T follicular helper cell (primary cell): ENCODE data around the gene RUVBL1.
A peak's percentile ranks its signal among the peaks of the same experiment; 100 is the strongest.

Experiments used
- DNase-seq: peaks from one replicate; pipeline ENCODE4 v3.0.0-alpha.2; 2020; ENCODE audit warnings: low read depth

Gene RUVBL1

DNA sequence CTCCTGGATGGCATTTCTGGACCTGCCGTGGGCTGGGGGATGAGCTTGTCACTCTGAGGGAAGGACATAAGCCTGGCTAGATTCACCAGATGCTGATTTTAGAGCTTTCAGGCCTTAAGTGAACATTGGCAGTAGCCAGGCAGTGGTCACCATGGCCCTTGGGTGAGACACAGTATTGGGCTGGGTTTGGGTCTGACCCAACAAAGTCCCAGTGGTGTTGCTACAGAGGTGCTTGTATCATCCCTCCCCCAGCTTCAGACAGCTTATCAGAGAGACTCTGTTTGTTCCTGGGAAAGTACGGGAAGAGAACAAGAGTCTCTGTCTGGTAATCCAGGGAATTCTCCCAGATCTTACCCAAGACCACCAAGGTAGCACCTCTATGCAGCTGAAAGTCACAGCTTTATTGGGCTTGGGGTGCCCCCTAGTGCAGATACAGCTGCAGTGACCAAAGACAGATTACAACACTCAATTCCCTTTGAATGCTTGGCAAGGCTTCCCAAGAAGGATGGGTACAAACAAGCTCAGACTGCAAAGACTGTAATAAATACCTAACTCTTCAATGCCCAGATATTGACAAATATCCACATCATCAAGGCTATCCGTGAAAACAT lies 9.8 kb upstream of the RUVBL1 start:
- peak; percentile 18 for DNase-seq

DNA sequence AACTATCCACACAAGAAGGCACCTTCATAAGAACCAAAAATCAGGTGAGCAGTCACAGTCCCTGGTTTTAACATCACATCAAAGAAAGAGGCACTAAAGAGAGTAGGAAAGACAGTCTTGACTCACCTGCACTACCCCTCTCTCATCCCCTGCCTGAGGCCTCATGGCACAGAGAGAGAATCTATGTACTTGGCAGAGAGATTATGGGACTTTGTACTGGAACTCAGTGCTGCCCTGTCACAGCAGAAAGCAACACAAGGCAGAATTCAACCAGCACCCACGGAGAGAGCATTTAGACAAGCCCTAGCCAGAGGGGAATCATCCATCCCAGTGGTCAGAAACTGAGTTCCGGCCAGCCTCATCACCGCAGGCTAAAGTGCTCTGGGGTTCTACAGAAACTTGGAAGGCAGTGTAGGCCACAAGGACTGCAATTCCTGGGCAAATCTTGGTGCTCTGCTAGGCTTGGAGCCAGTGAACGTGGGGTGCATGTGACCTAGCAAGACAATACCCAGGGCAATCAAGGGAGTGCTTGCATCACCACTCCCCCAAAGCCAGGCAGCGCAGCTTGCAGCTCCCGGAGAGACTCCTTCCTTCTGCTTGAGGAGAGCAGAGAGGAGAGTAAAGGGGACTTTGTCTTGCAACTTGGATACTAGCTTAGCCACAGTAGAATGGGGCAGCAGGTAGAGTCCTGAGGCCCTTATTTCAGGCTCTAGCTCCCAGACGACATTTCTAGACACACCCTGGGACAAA lies 8.5 kb upstream of the RUVBL1 start:
- DNase-seq = no peak

DNA sequence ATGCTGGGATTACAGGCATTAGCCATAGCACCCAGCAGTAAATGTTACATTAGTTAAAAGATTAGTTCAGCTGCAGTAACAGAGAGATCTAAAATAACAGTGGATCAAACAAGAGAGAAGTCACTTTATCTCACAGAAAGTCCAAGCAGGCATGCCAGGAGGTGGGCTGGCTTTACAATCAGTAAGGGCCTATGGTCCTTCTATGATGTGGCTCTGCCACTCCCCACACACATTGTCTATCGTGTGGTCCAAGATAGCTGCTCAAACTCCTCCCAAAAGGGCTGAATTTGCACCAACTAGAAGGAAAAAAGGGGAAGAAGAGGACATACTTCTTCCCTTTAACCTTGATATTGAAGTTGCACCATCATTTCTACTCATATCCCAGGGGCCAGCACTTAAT lies 4.6 kb upstream of the RUVBL1 start:
- no peak for DNase-seq

DNA sequence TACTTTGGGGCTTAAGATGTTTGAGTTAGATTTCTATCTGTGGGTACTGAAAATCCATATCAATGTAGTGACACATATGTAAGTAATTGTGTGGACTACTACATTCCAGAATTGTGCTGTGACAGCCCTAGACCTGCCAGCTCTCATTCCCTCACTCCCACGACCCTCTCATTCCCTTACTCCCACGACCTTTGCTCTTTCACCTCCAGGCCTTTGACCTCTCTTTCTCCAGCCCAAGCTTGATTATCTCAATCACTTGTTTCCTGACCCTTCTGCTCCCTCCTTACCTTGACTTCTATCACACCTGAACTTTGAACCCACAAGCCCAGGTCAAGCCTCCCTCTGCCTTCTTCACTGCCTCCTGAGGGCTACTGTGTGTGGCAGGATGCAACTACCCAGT lies 3.6 kb upstream of the RUVBL1 start:
- DNase-seq = no peak

DNA sequence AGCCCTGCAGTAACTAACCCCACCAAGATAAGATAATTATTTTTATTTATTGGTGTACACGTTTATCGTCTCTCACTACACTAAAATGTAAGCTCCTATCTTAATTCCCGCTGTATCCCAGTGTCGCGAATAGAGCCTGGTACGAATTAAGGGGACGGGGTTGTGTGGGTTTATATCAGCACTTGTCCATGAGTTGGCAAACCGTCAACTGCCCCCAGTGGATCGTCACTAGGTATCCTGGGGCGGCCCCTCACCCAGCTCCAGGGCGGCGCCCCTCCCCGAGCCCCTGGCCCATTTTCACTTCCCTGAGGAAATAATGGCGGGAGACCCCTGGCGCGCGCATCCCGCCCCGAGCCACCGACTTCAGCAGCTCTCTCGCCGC lies 465 bp downstream of the RUVBL1 start:
- no peak for DNase-seq

DNA sequence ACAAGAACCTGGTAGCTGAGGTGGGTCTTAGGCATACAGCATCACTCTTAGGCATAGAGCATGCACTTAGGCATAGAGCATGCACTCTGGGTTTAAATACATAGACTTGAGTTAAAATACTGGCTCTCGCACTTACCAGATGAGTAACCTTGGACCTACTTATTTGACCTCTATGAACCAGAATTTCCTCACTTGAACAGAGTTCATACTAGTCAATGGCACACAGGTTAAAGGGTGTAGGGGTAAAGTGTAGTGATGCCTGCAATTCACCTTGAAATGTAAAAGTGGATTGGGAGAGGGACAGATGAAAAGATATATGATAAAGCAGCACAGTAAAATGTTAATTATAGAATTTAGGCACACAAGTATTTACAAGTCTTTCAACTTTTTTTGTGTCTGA lies 1.6 kb downstream of the RUVBL1 start:
- no peak for DNase-seq

DNA sequence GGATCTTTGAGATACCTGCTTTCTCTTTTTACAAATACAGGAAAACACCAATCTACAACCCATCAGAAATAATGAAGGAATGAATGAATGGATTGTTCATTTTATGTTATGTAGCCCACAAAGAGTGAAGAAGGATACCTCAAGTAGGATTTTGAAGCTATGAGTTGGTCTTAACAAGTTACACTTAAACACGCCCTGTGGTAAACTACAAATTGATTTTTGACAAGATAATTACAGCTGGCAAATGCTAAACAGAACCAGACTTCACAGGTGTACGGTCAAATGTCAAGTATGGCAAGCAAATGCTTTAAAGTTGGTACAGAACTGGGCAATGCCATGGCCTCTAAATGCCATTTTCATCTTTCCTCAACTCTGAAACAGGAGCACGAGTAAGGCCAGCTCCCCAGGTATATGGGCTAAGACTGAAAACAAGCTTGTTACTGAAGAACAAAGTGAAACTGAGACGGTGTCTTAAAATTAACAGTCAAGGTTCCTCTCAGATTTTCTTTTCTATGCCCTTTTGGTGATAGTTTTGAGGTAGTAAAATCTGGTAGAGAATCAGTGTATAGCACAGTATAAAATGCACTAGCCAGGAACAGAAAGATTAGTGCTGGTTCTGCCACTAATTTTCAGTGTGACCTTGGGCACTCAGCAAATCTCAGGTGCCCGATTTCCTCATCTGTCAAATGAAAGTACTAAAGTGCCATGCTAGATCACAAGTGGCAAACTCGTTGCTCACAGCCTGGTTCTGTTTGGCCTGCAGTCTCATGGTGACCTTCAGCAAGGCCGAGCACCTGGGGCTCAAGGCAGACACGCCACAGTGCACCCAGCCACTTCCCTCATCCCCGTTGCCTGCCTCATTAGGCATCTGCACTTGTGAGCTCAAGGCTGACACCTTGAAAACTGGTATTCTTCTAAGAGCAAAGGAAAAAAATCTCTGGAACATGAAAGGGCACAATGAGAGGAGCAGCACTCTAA lies 9.5 kb downstream of the RUVBL1 start:
- DNase-seq = no peak

DNA sequence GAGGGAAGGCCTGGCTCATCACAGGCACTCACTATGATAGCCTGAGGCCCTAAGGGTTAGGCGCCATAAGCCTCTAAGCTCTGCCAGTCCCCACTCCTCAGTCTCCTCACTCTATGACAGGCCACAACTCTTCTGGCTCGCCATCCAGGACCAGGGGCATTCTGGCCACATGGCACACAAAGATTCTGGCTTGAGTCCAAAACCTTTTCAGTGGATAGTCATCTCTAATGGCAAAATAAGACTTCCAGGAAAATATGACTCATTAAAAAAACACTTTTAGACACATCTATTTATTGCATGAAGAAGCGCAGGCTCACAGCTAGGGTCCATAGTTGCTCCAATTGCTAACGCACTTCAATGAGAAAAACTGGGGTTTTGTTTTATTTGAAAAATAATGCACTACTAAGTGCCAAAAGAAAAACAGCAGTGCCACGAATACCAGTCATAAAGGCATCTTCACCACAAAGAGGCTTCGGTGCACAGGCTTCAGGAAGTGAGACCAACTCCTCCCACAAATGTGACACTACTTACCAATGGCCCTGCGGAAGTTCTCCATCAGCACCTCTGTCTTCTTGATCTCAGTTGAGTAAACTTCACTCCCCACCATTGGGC lies 11.1 kb downstream of the RUVBL1 start:
- peak; percentile 9 for DNase-seq

DNA sequence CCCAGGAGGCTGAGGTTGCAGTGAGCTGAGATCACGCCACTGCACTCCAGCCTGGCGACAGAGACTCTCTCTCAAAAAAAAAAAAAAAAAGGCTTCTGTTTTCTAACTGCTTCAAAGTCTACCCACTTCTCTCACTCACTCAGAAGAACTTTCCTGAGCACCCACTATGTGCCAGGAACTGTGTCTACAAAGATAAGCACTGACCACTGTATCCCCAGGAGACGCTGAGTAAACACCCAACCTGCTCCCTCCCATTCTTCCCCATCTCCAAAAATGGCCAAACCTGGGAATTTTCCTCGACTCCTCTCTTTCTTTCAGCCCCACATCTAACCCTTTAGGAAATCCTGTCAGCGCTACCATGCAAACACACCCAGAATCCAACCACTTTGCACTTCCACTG lies 12.5 kb downstream of the RUVBL1 start:
- no peak for DNase-seq

DNA sequence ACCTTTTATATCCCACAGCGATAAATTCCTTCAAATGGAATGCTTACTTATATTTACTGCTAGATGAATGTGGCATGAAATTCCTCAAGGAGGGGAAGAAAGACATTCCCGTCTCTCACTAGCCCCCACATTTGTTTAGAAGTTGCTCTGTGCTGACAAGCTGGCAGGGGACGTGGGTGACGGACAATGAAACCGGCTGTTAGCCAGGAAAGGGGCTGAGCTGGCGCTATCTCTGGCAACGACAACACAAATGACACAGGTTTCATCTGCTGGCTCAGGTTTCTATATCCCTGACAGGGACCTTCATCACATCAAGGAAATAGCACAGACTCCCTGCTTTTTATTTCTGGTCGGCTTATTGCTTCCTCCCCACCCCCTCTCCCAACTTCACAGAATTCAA lies 15.8 kb downstream of the RUVBL1 start:
- DNase-seq = no peak

DNA sequence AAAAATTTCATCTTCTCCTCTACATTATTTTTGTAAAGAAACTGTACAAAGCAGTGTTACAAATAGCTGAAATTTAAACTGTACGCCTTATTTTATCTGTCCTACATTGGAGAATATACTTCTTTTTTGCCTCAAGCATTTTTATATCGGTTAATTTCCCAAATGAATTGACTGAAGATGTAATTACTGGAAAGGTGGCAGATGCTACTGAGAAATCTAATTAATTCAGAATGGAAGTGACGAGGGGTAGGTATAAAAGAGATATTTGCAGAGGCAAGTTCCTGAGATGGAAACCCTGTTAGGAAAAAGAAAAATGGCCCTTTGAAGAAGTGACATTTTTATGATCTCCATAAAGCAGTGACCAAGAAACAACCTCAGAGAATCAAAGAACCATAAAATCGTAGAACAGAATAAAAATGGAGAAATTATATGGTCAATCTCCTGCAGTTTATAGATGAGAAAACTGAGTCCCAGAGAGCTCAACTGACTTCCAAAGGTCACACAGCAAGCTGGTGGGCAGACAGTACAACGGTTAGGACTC lies 20.4 kb downstream of the RUVBL1 start:
- no peak for DNase-seq

DNA sequence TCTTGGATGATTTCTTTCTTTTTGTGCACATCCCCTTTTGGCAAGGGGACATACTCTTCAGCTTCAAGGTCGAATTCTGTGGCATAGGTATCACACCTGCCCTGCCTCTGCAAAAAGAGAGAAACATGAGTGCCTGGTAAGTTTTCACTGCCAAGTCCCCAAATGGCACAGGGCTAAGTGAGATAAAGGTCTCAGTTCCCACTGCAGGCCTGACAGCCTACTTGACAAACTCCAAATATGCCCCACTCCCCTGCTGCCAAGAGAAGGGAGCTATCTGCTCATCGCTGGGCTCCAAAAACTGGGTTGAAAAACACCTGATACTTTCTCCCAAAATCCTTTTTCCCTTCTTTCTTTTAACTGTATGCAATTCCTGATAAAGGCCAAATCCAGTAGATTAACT lies 23.0 kb downstream of the RUVBL1 start:
- no peak for DNase-seq

DNA sequence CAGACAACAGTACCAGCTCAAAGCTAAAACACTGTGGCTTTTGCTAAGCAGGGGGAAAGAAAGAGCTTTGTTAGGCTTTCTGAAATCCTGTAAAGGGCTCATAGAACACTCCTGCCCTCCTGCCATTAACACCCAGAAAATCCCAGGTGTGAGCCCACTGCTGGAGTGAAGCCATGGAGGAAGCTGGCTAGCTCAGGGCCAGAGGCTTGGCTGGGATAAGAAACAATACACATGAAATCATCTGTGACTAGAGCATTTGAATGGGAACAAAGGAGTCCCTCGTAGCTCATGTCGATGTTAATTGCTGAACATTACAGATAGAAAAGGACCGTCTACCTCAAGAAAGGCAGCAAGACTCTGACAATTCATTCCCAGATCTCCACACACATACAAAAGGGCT lies 23.5 kb downstream of the RUVBL1 start:
- DNase-seq = no peak

DNA sequence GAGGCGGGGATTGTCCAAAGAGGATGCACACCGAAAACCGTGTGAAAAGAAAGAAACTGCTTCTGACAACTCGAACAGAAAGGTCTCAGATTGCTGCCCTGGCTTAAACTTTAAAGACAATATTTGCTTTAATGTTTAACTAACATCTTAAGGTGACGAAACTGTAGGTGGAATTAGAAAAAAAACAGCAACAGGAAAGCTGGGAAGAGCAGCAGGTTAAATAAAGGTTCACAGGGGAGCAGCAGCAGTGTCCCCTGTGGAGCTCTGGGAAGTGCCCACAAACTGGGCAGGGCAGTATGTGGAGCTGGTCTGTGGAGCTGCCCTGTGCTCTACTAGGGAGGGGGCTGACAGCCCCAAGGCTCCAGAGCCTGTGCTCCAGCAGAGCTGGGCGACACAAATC lies 25.4 kb downstream of the RUVBL1 start:
- no peak for DNase-seq

DNA sequence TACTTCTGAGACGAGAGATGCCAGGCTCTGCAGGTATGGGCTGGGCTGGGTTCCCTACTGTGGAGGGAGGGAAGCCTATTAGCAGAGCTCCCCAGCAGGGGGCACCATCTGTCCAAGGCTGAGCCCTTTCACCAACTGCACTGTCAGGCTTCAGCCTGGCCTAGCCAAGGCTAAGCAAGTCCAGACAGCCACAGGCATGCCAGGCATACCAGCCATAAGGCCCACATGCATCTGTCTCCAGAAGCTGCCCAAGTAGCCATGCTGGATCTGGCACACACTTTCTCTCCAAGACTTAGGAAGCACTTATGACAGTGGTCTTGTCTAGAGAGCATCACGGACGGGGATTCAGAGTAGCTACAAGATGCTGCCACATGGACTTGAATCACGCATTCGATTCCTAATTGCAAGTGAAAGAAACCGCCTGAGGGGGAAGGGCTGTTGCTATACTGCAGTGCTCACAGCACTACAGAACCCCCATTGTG lies 28.3 kb downstream of the RUVBL1 start:
- DNase-seq = peak; percentile 68

DNA sequence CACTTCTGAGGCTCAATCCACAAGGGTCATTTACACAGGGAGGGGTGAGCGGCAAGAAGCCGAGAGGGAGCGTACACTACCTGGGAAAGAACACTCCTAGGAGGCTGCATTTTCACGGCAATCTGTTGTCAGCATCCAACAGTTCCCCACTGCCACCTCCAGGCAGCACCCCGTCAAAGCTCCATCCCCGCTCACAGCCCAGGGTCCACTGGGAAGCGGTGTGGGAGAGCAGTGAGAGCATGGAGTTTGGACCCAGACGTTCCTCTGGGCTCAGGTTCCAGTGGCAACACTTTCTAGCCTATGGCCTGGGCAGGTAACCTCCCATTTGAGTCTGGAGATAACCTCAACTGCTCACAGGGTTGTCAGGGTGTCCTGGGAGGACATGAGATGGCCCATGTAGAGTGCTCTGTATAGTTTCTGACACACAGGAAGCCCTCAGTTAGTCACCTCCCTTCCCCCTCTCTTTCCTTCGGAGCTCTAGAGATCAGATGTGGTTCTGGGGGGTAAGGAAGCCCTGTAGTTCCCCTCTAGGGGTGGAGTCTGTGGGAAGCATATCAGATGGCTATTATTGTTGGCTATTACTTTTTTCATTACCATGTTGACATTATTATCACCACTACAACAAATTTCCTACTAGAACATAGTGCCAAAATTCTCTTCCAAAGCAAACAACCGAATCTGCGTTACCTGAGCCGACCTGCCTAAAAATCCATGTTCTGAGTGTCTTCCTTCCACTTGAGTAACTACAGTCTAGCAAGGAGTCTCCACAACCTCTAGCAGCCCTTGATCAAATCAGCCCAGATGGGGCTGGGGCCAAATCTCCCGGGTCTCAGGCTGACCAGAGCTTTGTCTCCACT lies 29.1 kb downstream of the RUVBL1 start:
- no peak for DNase-seq

DNA sequence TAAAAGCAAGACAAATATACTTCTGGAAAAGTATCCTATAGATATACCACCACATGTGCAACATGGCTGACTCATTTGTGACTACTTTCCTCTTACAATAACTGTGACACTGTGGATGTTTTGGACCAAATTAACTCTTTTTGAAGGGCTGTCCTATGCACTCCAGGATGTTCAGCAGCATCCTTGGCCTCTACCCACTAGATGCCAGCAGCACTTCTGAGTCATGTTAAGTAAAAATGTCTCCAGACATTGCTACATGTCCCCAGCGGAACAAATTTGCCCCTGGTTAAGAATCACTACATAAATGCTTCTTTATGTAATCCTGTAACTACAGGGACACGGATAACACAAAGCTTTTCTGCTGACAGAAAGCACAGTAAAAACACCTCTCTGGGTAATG lies 32.0 kb downstream of the RUVBL1 start:
- DNase-seq = no peak

DNA sequence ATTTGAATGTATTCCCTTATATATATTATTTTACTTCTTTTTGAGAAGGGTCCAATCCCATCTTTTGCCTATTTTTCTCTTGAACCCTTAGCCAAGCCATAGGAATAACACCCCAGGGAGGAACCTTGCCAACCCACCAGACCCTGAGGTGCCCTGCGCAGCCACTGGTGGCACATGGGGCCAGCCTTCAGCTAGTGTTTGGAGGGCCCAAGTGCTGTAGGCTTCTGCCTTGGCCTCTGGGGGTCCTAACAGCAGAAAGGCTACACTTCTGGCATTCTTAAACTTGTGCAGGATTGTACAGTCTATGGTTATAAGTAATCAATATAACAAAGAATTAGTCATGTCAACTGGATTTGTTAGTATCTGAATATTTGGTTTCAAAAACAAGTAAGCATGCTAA lies 34.5 kb downstream of the RUVBL1 start:
- DNase-seq = no peak

DNA sequence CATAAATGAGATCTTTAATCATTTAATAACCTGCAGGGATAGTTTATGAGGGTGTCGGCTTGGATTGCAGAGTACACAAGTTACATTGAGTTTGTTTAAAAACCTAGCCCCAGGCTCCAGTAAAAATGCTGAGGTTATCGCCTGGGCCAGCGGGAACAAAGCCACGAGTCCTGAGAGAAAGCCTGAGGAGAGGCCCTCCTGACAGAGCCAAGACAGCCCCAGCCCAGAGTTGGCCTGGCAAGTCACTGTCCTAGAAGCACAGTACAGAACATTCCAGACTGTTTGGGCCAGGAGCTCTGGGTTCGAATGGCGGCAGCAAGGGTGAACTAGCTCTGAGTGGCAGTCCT lies 39.0 kb downstream of the RUVBL1 start:
- no peak for DNase-seq

DNA sequence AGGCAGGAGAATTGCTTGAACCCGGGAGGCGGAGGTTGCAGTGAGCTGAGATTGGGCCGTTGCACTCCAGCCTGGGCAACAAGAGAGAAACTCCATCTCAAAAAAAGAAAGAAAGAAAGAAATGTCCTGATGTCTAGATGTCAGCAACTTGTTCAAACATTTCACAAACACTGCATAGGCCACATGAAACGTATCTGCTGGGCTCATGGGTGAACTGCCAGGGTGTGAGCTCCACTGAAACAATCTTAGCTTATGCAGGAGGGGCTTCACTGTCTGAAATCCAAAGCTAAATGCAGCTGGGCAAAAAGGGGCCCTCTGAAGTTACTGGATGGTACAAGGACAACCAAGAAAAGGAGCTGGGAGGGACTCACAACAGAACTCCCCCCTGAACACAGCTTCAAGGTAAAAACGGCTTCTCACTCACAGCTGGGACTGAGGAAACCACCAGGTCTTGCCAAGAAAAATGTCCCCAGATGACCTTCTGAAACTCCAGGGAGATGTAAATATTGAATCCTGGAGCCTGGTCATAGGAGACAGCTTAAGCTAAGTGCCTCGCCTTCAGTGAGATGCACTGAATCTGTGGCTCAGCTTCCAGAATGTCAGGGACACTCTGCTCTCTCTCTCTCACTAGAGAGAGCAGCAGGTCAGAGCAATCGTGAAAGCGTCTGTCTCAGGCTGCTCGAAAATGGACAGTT lies 39.5 kb downstream of the RUVBL1 start:
- no peak for DNase-seq

DNA sequence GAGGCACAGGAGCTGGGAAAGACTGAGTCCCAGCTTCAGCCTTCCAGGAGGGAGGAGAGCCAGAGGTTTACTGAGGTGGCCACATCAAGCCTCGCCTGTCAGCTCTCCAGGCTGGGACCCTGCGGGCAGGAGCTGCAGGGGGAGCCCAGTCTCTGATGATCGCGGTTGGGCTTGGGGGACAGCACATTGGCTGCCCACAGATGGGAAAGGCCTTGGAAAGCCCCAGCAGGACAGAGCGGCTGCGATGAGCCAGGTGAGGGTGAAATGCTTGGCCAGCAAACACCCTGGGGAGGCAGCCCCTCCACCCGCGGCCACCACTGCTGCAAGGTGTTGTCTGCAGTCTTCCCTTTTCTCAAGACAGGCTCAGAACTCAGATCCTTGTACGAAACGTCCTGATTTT lies 40.2 kb downstream of the RUVBL1 start:
- DNase-seq = no peak
